ENCODE measurements around the gene PDGFRA. TPM values are rescaled to one million over a fixed set of nuclear protein-coding genes. Genes with fewer than 3 reads are reported as not detected.
"Not testable (repeated sequence)": the region's sequence is repeated elsewhere in the genome, so short reads cannot be mapped to it uniquely, and the experiment has no call there.

PDGFRA gene
- total RNA-seq, 1 donor from 2014 or later: 0.47 TPM

- H3K27me3 Mint-ChIP-seq (ENCODE audit: insufficient read depth); intact Hi-C loops (cut with micrococcal nuclease); H3K27ac Mint-ChIP-seq; H3K4me3 Mint-ChIP-seq; H3K9me3 Mint-ChIP-seq; H3K36me3 Mint-ChIP-seq (ENCODE audit: low read depth); DNase-seq (ENCODE audit: low spot score); H3K4me1 Mint-ChIP-seq (ENCODE audit: low read depth): not testable (repeated sequence)
Measured at GRCh38 chr4:54252312-54252711, 23.2 kb downstream of the PDGFRA start.

DNA sequence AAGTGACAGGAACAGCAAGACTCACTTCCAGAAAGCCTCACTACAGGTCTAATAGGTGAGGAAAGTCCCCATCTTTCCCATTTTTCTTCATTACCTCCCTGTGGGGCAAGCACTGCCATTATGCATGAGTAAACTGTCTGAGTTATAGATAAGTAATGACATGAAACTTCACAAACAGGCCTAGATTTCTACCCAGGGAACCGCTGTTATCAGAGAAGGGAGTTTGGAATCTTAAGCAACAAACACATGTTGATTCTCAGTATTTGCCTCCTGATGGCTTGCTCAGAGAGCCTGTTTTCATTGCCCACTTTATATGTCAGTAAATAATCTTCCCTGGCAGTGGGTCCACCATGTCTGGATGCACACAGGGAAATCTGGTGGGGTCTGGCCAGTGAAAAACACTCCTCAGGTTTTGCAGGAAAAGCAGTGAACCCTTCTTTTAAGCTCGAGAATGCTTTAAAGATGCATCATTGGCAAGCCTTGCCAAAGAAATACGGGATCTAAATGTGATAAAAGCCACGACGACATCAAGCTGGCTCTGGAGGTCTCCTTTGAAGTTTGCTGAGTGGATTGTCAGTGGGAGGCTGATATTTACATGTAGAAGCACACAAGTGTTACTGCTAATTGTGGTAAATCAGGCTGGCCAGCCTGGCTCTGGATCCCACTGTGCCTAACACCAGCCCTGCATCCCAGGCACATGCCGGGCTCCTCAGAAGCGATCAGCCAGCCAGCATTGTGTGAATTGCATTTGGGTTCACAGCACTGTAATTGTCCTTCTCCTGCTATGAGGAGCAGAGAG, 25.2 kb downstream of the PDGFRA start:
- no peaks in the 10 kb centered on the region for H3K9me3 Mint-ChIP-seq

GRCh38 chr4:54254915-54255246, 25.8 kb downstream of the PDGFRA start:
- H3K4me3 Mint-ChIP-seq: no peak overlapping the region
- DNase-seq (ENCODE audit: low spot score): no peak
- H3K4me1 Mint-ChIP-seq (ENCODE audit: low read depth): no peaks in the 10 kb centered on the region
- intact Hi-C loops (cut with micrococcal nuclease): no loop called here
- H3K27me3 Mint-ChIP-seq (ENCODE audit: insufficient read depth): peaks cover 11% of the 10 kb centered on the region
- no peaks in the 10 kb centered on the region for H3K9me3 Mint-ChIP-seq
- H3K36me3 Mint-ChIP-seq (ENCODE audit: low read depth): no peaks in the 10 kb centered on the region
- no peak overlapping the region for H3K27ac Mint-ChIP-seq

More for the DNA sequence above, 25.2 kb downstream of the PDGFRA start:
- no peak overlapping the region for H3K27ac Mint-ChIP-seq
- DNase-seq (ENCODE audit: low spot score): no peak
- intact Hi-C loops (cut with micrococcal nuclease): no loop called here
- H3K36me3 Mint-ChIP-seq (ENCODE audit: low read depth): no peaks in the 10 kb centered on the region
- H3K4me1 Mint-ChIP-seq (ENCODE audit: low read depth): no peaks in the 10 kb centered on the region
- H3K27me3 Mint-ChIP-seq (ENCODE audit: insufficient read depth): peaks cover 11% of the 10 kb centered on the region
- H3K4me3 Mint-ChIP-seq: no peak overlapping the region

DNA sequence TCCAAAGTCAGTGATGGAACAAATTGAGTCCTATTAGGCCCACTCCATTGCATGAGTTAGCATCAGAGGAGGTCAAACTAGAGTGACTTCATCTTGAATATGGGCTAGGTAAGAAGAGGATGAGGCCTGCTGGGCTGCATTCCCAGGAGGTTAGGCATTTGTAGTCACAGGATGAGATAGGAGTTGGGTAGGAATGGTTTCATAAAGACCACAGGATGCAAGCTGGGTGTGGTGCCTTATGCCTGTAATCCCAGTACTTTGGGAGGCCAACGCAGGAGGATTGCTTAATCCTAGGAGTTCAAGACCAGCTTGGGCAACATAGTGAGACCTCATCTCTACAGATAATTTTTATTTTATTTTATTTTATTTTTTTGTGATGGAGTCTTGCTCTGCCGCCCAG, 26.8 kb downstream of the PDGFRA start:
- intact Hi-C loops (cut with micrococcal nuclease): no loop called here
- Mint-ChIP-seq H3K36me3 (ENCODE audit: low read depth) (no peaks in the 10 kb centered on the region), H3K27ac (no peak overlapping the region), H3K9me3 (no peaks in the 10 kb centered on the region), H3K4me3 (no peak overlapping the region), H3K27me3 (ENCODE audit: insufficient read depth) (peaks cover 11% of the 10 kb centered on the region), H3K4me1 (ENCODE audit: low read depth) (no peaks in the 10 kb centered on the region)
- no peak for DNase-seq (ENCODE audit: low spot score)

DNA sequence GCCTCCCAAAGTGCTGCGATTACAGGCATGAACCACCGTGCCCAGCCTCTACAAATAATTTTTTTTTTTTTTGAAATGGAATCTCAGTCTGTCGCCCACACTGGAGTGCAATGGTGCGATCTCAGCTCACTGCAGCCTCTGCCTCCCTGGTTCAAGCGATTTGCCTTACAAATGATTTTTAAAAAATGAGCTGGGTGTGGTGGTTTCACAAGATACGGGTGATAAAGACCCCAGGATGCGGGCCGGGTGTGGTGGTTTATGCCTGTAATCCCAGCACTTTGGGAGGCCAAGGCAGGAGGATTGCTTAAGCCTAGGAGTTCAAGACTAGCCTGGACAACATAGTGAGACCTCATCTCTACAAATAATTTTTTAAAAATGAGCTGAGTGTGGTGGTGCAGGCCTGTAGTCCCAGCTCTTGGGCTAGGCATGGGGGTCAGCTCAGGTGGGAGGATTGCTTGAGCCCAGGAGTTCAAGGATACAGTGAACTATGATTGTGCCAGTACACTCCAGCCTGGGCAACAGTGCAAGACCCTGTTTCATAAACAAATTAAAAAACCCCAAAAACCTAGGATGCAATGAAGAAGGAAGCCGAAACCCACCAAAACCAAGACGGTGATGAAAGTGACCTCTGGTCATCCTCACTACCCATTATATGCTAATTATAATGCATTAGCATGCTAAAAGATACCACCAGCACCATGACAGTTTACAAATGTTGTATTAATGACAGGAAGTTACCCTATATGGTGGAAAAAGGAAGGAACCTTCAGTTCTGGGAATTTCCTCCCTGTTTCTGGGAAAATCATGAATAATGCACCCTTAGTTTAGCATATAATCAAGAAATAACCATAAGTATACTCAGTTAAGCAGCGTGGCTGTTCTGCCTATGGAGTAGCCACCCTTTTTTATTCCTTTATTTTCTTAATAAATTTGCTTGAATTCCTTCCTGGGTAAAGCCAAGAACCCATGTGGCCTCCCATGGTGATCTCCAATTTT, 27.7 kb downstream of the PDGFRA start:
- no peaks in the 10 kb centered on the region for H3K4me1 Mint-ChIP-seq (ENCODE audit: low read depth)
- H3K4me3 Mint-ChIP-seq: no peak overlapping the region
- H3K27me3 Mint-ChIP-seq (ENCODE audit: insufficient read depth): peaks cover 11% of the 10 kb centered on the region
- H3K36me3 Mint-ChIP-seq (ENCODE audit: low read depth): no peaks in the 10 kb centered on the region
- H3K27ac Mint-ChIP-seq: no peak overlapping the region
- DNase-seq (ENCODE audit: low spot score): no peak
- no peaks in the 10 kb centered on the region for H3K9me3 Mint-ChIP-seq
- intact Hi-C loops (cut with micrococcal nuclease): no loop called here

DNA sequence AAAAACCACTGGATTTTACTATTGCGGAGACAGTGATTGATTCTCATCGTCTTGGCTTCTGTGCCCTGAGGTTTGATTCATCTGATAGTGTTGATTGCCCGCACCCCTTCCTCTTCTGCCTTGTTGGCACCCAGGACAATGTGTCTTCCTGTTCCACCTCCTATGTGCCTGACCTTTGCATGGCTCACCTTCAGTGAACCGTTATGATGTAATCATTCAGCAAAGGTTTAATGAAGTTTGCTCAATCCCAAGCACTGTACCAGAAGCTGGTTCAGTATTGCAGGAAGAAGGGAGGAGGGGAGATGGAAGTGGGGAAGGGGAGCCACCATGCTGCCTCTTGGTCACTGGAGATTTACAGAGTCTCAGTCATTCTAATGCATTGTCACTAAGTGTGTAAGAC, 36.3 kb downstream of the PDGFRA start:
- Mint-ChIP-seq H3K4me3 (no peak overlapping the region), H3K4me1 (ENCODE audit: low read depth) (no peaks in the 10 kb centered on the region), H3K27me3 (ENCODE audit: insufficient read depth) (peaks cover 7% of the 10 kb centered on the region), H3K27ac (no peak overlapping the region), H3K36me3 (ENCODE audit: low read depth) (no peaks in the 10 kb centered on the region), H3K9me3 (no peaks in the 10 kb centered on the region)
- no peak for DNase-seq (ENCODE audit: low spot score)
- intact Hi-C loops (cut with micrococcal nuclease): no loop called here

DNA sequence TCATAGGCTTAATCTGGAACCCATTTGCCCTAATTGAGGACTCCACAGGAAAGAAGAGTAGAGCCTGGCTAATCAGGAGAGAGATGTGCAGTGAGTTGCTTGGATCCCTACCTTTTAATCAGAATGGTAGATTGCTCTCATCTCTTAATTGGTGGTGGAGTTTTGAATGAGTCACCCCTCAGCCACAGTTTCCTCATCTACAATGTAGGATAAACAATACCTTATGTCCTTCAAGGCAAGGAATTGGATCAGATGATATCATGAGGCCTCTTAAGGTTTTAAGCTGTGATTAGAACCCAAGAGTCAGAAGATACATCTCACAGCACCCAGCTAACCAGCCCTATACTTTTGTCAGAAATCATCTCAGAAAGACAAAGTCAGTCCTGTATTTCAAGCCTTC, 39.1 kb downstream of the PDGFRA start:
- Mint-ChIP-seq H3K27me3 (ENCODE audit: insufficient read depth) (peaks cover 7% of the 10 kb centered on the region), H3K36me3 (ENCODE audit: low read depth) (no peaks in the 10 kb centered on the region), H3K4me3 (no peak overlapping the region), H3K9me3 (no peaks in the 10 kb centered on the region), H3K27ac (no peak overlapping the region), H3K4me1 (ENCODE audit: low read depth) (no peaks in the 10 kb centered on the region)
- intact Hi-C loops (cut with micrococcal nuclease): no loop called here
- no peak for DNase-seq (ENCODE audit: low spot score)

DNA sequence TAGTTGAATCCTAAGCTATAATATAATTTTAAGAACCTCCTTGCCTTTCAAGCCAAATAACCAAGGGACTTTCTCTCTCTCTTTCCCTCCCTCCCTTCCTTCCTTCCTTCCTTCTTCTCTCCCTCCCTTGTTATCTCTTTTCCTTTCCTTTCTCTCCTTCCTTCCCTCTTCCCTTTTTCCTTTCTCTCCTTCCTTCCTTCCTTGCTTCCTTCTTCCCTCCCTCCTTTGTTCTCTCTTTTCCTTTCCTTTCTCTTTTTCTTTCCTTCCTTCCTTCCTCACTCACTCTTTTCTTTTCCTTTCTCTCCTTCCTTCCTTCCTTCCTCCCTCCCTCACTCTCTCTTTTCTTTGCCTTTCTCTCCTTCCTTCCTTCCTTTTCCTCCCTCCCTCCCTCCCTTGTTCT, 42.4 kb downstream of the PDGFRA start:
- H3K27me3 Mint-ChIP-seq (ENCODE audit: insufficient read depth): peaks cover 3% of the 10 kb centered on the region
- H3K36me3 Mint-ChIP-seq (ENCODE audit: low read depth): no peaks in the 10 kb centered on the region
- peaks cover 10% of the 10 kb centered on the region for H3K4me1 Mint-ChIP-seq (ENCODE audit: low read depth)
- H3K9me3 Mint-ChIP-seq: no peaks in the 10 kb centered on the region
- no peak overlapping the region for H3K27ac Mint-ChIP-seq
- intact Hi-C loops (cut with micrococcal nuclease): no loop called here
- no peak overlapping the region for H3K4me3 Mint-ChIP-seq
- no peak for DNase-seq (ENCODE audit: low spot score)

- Mint-ChIP-seq H3K27me3 (ENCODE audit: insufficient read depth) (peaks cover 2% of the 10 kb centered on the region), H3K27ac (no peak overlapping the region), H3K4me1 (ENCODE audit: low read depth) (peaks cover 14% of the 10 kb centered on the region), H3K4me3 (no peak overlapping the region), H3K36me3 (ENCODE audit: low read depth) (no peaks in the 10 kb centered on the region), H3K9me3 (no peaks in the 10 kb centered on the region)
- DNase-seq (ENCODE audit: low spot score): no peak
- intact Hi-C loops (cut with micrococcal nuclease): no loop called here
Measured at GRCh38 chr4:54272051-54272450, 43.0 kb downstream of the PDGFRA start.

DNA sequence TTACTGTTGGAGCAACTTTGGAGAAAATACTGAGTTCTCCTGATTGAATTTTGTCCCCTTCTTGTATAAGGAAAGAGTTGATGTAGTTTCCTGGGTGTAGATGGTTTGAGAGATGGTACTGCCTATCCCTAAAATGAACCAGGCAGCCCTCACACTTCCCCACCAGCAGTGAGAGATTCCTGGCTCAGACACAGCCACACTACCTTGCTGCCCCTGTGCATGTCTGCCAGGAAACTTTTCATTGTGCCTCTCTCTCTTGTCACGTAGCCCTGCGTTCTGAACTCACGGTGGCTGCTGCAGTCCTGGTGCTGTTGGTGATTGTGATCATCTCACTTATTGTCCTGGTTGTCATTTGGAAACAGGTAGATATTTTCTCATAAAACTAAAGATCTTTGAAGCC, 45.2 kb downstream of the PDGFRA start:
- no peak for DNase-seq (ENCODE audit: low spot score)
- Mint-ChIP-seq H3K4me3 (no peak overlapping the region), H3K4me1 (ENCODE audit: low read depth) (peaks cover 24% of the 10 kb centered on the region), H3K9me3 (no peaks in the 10 kb centered on the region), H3K36me3 (ENCODE audit: low read depth) (no peaks in the 10 kb centered on the region), H3K27me3 (ENCODE audit: insufficient read depth) (no peaks in the 10 kb centered on the region), H3K27ac (no peak overlapping the region)
- intact Hi-C loops (cut with micrococcal nuclease): no loop called here

GRCh38 chr4:54274795-54275665, 45.9 kb downstream of the PDGFRA start:
- no peak for DNase-seq (ENCODE audit: low spot score)
- no peaks in the 10 kb centered on the region for H3K36me3 Mint-ChIP-seq (ENCODE audit: low read depth)
- no peak overlapping the region for H3K4me3 Mint-ChIP-seq
- H3K27ac Mint-ChIP-seq: peak overlapping the region; percentile 14
- peaks cover 2% of the 10 kb centered on the region for H3K27me3 Mint-ChIP-seq (ENCODE audit: insufficient read depth)
- H3K4me1 Mint-ChIP-seq (ENCODE audit: low read depth): peaks cover 24% of the 10 kb centered on the region
- intact Hi-C loops (cut with micrococcal nuclease): loop anchor here (1.0 kb wide), 1 partner anchor 40 kb away; no protein-coding TSS in a partner anchor
- H3K9me3 Mint-ChIP-seq: no peaks in the 10 kb centered on the region

- H3K27me3 Mint-ChIP-seq (ENCODE audit: insufficient read depth): peaks cover 3% of the 10 kb centered on the region
- intact Hi-C loops (cut with micrococcal nuclease): no loop called here
- peaks cover 3% of the 10 kb centered on the region for H3K36me3 Mint-ChIP-seq (ENCODE audit: low read depth)
- peaks cover 32% of the 10 kb centered on the region for H3K4me1 Mint-ChIP-seq (ENCODE audit: low read depth)
- no peak overlapping the region for H3K27ac Mint-ChIP-seq
- DNase-seq (ENCODE audit: low spot score): no peak
- peaks cover 5% of the 10 kb centered on the region for H3K9me3 Mint-ChIP-seq
- H3K4me3 Mint-ChIP-seq: peak overlapping the region; percentile 40
Measured at GRCh38 chr4:54276641-54277430, 47.7 kb downstream of the PDGFRA start.
